Peyer's patch (tissue), 4 donors: Measurements from ENCODE around the gene MICU2.

Experiments used
- POLR2A ChIP-seq, 2 donors: fragments of 450-650 bp; IDR thresholded peaks; one replicate each; pipeline ENCODE4 v1.5.1; 2017; ENCODE audit warnings: antibody characterized with exemption in 2 of 2, mild to moderate bottlenecking in 2 of 2, moderate library complexity in 2 of 2
- TF ChIP-seq, protein P1 (sequence below), 6 experiments: fragments of 450-650 bp in 4 of 6; fragments of 200-600 bp in 2 of 6; sonication (generic) in 1 of 6; IDR thresholded peaks; one replicate each; pipeline ENCODE4 v1.5.1; 2017 to 2019; ENCODE audit warnings: antibody characterized with exemption in 6 of 6, mild to moderate bottlenecking in 3 of 6, moderate library complexity in 1 of 6

DNA sequence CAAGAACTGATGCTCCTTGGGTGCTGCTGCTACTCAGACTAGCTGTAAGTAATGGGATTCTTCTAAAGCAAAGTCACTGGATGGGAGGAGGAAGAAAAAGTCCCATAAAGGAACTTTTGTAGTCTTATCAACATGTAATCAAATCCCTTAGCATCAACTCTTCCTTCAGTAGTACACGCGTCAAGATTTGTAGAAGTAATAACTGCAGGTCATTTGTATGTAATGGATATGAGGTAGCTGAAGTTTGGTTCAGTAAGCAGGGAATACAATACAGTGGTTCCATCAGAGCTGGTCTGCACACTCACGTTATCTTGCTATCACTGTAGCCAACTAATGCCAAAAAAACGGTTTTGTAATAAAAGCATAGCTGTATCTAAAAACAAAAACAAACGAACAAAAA, 72.5 kb downstream of the MICU2 start:
- no peak for TF ChIP-seq POLR2A (IDR thresholded peaks at IDR 0.05)
- TF ChIP-seq, protein P1, sequence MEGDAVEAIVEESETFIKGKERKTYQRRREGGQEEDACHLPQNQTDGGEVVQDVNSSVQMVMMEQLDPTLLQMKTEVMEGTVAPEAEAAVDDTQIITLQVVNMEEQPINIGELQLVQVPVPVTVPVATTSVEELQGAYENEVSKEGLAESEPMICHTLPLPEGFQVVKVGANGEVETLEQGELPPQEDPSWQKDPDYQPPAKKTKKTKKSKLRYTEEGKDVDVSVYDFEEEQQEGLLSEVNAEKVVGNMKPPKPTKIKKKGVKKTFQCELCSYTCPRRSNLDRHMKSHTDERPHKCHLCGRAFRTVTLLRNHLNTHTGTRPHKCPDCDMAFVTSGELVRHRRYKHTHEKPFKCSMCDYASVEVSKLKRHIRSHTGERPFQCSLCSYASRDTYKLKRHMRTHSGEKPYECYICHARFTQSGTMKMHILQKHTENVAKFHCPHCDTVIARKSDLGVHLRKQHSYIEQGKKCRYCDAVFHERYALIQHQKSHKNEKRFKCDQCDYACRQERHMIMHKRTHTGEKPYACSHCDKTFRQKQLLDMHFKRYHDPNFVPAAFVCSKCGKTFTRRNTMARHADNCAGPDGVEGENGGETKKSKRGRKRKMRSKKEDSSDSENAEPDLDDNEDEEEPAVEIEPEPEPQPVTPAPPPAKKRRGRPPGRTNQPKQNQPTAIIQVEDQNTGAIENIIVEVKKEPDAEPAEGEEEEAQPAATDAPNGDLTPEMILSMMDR (IDR thresholded peaks at IDR 0.05), result no peak
